AG10803 (cell line): Measurements from ENCODE around the gene BCAS3.

Experiments
- DNase-seq: peaks from one replicate; pipeline ENCODE4 v3.0.0; 2010; ENCODE audit warnings: low read depth
- H3K4me3 ChIP-seq: 2 replicates; pipeline ENCODE4 v1.5.1; 2011; ENCODE audit warnings: mild to moderate bottlenecking, low read length, control low read depth
- TF ChIP-seq, protein P1 (sequence below): conservative IDR thresholded peaks from 2 replicates; pipeline ENCODE4 v1.5.1; 2011; ENCODE audit warnings: mild to moderate bottlenecking, low read length, control low read depth, inconsistent platforms

Gene BCAS3

GRCh38 chr17:61135782-61136181 lies 458.1 kb downstream of the BCAS3 start:
- TF ChIP-seq, protein P1, sequence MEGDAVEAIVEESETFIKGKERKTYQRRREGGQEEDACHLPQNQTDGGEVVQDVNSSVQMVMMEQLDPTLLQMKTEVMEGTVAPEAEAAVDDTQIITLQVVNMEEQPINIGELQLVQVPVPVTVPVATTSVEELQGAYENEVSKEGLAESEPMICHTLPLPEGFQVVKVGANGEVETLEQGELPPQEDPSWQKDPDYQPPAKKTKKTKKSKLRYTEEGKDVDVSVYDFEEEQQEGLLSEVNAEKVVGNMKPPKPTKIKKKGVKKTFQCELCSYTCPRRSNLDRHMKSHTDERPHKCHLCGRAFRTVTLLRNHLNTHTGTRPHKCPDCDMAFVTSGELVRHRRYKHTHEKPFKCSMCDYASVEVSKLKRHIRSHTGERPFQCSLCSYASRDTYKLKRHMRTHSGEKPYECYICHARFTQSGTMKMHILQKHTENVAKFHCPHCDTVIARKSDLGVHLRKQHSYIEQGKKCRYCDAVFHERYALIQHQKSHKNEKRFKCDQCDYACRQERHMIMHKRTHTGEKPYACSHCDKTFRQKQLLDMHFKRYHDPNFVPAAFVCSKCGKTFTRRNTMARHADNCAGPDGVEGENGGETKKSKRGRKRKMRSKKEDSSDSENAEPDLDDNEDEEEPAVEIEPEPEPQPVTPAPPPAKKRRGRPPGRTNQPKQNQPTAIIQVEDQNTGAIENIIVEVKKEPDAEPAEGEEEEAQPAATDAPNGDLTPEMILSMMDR = no peak
- DNase-seq = no peak
- no peak overlapping the region for H3K4me3 ChIP-seq

DNA sequence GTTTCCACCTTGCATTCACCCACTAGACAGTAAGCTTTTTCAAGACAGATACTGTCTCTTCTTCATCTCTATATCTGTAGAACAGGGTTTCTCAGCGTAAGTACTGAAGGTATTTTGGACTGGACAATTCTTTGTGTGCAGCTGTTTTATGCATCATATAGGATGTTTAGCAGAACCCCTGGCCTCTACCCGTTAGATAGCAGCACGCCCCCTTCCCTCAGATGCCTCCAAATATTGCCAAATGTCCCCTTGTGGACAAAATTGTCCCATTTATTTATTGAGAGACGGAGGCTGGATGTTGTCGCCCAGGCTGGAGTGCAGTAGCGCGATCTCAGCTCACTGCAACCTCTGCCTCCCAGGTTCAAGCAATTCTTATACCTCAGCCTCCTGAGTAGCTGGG lies 458.6 kb downstream of the BCAS3 start:
- no peak for DNase-seq
- TF ChIP-seq, protein P1 = no peak
- no peak overlapping the region for H3K4me3 ChIP-seq

DNA sequence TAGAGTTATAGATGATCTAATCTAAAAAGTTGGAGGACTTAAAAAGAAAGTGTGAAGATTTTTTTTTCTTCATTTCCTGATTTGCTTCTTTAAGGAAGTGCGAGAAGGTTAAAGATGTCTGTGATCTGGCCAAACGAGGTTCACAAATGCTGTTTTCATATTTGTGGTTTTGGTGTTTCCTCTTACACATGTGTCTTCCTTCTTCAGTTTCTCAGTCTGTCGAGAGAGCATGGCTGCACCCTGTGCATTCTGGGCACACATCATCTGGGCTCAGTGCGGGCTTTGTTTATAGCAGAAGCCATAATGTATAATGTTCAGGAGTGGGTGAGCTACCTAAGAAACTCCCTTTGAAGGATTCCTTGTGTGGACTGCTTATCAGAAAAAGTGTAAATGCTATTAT lies 461.6 kb downstream of the BCAS3 start:
- DNase-seq = peak; percentile 86
- TF ChIP-seq, protein P1 = no peak
- H3K4me3 ChIP-seq = no peak overlapping the region

DNA sequence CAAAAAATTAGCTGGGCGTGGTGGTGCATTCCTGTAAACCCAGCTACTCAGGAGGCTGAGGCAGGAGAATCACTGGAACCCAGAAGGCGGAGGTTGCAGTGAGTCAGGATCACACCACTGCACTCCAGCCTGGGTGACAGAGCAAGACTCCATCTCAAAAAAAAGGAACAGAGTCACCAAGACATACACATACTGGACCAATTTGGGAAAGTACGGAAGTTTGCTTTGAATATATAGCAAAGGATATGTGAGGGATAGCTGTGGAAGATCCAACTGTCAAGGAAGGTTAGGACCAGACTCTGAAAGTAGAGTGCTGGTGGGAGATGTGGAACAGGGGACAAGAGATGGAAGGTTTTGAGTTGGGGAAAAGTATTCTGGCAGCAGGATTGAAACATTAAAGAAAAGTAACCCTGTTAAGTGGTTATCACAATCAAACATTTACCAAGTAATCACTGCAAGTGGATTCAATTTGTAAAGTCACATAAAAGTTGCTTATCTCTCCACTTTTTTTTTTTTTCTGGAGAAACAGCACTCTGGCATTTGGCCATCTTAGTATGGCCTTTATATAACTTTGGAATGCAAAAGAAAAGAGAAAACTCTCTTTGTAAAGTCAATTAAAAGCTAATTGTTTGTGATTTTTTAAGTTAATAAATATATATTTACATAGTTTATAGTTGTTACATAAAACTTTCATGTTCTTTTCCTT lies 462.6 kb downstream of the BCAS3 start:
- no peak for DNase-seq
- no peak overlapping the region for H3K4me3 ChIP-seq
- TF ChIP-seq, protein P1 = no peak

- TF ChIP-seq, protein P1 = no peak
- H3K4me3 ChIP-seq = no peak overlapping the region
- no peak for DNase-seq
Measured at GRCh38 chr17:61143026-61143425, 465.4 kb downstream of the BCAS3 start.

DNA sequence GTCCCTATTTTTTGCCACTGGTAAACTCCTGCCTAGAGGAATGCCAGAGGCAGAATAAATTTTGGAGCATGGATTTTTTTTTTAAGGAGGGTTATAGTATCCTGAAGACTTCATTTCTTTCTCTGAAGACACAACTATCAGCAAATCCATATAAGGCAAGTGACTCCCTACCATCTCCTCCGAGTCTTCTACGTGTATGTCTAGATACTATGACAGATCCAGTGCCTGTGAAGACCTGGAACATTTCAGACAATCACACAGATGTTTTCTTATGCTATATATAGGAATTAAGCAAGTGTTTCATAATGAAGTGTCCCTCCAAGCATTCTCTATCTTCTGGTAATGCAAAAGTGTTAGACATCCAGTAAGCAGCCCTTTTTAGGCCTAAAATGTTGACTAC lies 466.5 kb downstream of the BCAS3 start:
- no peak for DNase-seq
- TF ChIP-seq, protein P1 = no peak
- no peak overlapping the region for H3K4me3 ChIP-seq
